ENCODE data around the gene NDUFB8.

NDUFB8 gene

DNA sequence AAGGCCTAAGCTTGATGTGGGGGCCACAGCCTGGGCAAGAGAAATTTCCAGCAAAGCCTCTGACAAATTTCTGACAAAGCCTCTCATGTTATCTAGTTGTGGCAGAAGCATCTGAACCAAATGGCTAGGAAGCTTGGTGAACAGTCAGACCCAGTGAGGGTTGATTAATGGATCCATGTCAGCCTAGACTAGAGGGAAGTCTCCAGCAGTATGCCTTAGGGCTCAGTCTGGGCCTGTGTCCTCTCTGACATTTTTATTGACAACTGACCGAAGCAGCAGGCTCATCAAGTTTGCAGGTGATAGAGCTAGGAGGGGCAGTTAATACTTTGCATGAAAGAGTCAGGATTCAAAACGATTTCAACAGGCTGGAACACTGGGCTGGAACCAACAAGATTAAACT is 31.3 kb upstream of the NDUFB8 start:
- no peak overlapping the region for H3K4me3 Mint-ChIP-seq
- DNase-seq: no peak
- no peak overlapping the region for H3K27ac Mint-ChIP-seq
- H3K4me1 Mint-ChIP-seq (ENCODE audit: low read depth): peaks cover 18% of the 10 kb centered on the region
- no peaks in the 10 kb centered on the region for H3K9me3 Mint-ChIP-seq
- peaks cover 38% of the 10 kb centered on the region for H3K27me3 Mint-ChIP-seq
- peaks cover 13% of the 10 kb centered on the region for H3K36me3 Mint-ChIP-seq (ENCODE audit: low read depth)

DNA sequence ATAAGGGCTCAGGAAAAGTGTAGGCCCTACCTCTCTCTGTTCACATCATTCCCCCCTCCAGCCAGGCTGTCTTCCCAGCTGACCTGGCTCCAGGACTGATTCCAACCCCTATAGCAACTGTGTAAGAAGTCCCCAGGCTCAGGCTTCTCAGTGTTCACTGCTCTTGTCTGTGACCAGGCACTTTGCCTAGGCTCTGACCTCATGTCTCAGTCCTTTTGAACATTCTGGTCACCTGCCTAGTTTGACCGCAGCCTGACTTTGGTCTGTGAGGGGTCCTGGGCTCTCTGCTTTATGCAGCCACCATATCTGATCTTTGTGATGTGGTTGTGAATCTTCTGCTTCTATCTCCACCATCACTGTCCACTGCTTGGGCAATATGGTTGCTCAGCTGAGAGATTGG is 30.6 kb upstream of the NDUFB8 start:
- Mint-ChIP-seq H3K27ac (no peak overlapping the region), H3K36me3 (ENCODE audit: low read depth) (peaks cover 17% of the 10 kb centered on the region), H3K4me3 (no peak overlapping the region), H3K4me1 (ENCODE audit: low read depth) (peaks cover 18% of the 10 kb centered on the region), H3K27me3 (peaks cover 35% of the 10 kb centered on the region), H3K9me3 (no peaks in the 10 kb centered on the region)
- no peak for DNase-seq

DNA sequence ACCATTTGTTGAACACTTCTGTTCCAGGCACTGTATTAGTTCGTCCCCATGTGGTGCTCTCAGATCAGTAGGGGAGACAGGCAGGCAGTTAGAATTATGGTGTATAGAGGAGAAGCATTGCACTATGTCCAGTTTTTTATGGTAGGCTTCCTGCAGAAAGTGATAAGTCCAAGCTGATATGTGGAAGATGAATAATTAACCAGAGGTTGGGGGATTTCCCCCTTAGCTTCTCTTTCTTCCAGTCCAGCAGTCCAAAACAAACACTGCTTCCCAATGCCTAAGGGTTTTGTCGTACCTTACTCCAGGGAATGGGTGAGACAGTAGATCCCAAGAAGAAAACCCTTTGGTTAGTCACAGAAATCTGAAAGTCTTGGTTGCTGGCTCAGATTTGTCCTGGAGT is 25.2 kb upstream of the NDUFB8 start:
- peaks cover 57% of the 10 kb centered on the region for H3K36me3 Mint-ChIP-seq (ENCODE audit: low read depth)
- no peaks in the 10 kb centered on the region for H3K4me1 Mint-ChIP-seq (ENCODE audit: low read depth)
- no peak for DNase-seq
- H3K4me3 Mint-ChIP-seq: no peak overlapping the region
- no peaks in the 10 kb centered on the region for H3K27me3 Mint-ChIP-seq
- no peaks in the 10 kb centered on the region for H3K9me3 Mint-ChIP-seq
- no peak overlapping the region for H3K27ac Mint-ChIP-seq

DNA sequence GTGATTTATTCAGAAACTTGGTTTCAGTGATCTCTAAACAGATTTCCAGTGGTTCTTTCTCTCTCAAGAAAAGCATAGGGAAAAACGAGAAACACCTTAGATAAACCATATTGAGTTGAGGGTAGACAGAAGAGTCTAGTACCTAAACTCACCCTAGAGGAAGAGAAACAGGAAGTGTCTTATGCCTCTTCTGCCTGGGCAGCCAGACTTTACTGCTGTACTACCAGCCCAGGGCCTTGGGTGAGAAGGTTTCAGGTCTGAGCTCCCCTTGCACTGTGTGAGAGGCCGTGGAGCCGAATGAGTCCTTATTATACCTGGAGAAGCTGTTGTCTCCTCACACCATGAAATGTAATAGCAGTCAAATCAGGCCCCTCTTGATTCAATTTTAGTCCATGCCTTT is 24.3 kb upstream of the NDUFB8 start:
- no peak for DNase-seq
- Mint-ChIP-seq H3K36me3 (ENCODE audit: low read depth) (peaks cover 66% of the 10 kb centered on the region), H3K9me3 (no peaks in the 10 kb centered on the region), H3K4me3 (no peak overlapping the region), H3K4me1 (ENCODE audit: low read depth) (no peaks in the 10 kb centered on the region), H3K27me3 (no peaks in the 10 kb centered on the region), H3K27ac (no peak overlapping the region)

DNA sequence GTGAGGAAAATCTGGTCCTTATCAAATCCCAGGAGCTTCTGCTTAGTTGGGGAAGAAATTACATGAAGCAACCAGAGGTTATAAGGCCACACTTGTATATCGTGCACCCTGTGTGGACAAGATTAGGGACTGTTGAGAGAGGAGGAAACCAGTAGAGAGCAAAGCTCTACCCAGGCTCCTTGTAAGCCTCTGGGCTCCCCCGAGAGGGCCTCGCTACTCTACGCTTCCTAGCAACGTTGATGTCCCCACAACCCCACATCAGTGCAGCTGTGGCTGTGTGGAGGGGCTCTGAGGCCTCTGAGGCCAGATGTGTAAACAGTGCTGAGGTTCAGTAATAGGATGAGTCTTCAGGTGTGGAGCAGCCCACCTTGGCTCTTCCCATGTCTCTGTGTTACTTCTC is 22.1 kb upstream of the NDUFB8 start:
- H3K27ac Mint-ChIP-seq: no peak overlapping the region
- H3K9me3 Mint-ChIP-seq: no peaks in the 10 kb centered on the region
- H3K27me3 Mint-ChIP-seq: no peaks in the 10 kb centered on the region
- H3K4me3 Mint-ChIP-seq: no peak overlapping the region
- H3K36me3 Mint-ChIP-seq (ENCODE audit: low read depth): peaks cover 78% of the 10 kb centered on the region
- no peak for DNase-seq
- no peaks in the 10 kb centered on the region for H3K4me1 Mint-ChIP-seq (ENCODE audit: low read depth)

DNA sequence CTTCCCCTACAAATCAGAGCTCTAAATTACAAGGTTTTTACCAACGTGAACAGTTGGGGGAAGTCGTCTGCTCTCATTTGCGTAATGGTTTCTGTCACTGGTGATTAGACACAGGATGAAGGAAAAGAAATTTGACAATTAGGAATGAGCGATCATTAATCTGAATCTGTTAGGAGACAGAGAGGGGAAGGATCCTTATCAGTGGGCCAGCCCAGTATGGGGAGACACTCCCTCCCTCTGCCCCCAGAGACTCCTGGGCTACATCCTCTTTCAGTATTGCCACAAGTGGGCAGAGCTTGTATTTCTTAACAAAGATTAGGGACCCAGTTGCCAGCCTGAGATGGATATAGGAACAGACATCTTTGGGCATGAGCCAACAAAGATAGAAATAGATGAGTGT is 21.5 kb upstream of the NDUFB8 start:
- H3K36me3 Mint-ChIP-seq (ENCODE audit: low read depth): peaks cover 83% of the 10 kb centered on the region
- no peak overlapping the region for H3K27ac Mint-ChIP-seq
- no peaks in the 10 kb centered on the region for H3K9me3 Mint-ChIP-seq
- no peak for DNase-seq
- H3K4me1 Mint-ChIP-seq (ENCODE audit: low read depth): no peaks in the 10 kb centered on the region
- no peaks in the 10 kb centered on the region for H3K27me3 Mint-ChIP-seq
- H3K4me3 Mint-ChIP-seq: no peak overlapping the region

DNA sequence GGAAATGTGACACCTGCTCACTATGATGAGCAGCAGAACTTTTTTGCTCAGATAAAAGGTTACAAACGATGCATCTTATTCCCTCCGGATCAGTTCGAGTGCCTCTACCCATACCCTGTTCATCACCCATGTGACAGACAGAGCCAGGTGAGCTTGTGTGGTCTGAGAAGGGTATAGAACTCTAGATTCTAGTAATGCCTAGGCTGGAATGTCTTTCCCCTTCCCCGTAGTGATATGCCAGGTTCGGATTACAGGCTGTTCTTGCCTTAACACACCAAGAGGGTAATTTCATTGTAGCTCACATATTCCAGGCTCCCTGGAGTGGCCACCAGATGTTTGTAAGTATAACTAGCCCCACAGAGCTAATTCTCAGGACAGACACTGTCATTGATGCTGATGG is 15.3 kb upstream of the NDUFB8 start:
- DNase-seq: no peak
- H3K4me1 Mint-ChIP-seq (ENCODE audit: low read depth): no peaks in the 10 kb centered on the region
- H3K27me3 Mint-ChIP-seq: no peaks in the 10 kb centered on the region
- H3K27ac Mint-ChIP-seq: no peak overlapping the region
- H3K36me3 Mint-ChIP-seq (ENCODE audit: low read depth): peaks cover 94% of the 10 kb centered on the region
- H3K4me3 Mint-ChIP-seq: no peak overlapping the region
- no peaks in the 10 kb centered on the region for H3K9me3 Mint-ChIP-seq

DNA sequence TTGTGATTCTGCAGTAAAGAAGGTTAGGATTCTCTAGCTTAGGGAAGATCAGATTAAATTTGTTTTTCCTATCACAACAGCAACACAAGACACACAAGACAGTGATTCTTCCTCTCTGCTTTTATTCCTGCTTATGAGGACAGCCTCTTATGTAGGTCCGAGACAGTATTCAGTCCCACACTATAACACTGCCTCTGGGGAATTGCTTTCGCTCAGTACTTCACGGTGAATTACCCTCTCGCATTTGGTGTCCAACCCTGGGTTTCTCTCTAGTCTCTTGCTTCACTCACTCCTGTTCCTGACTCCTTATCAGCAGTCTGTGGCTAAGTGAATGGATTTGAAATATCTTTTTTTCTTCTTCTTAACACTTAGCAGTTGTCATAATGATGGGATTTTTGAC is 7.8 kb upstream of the NDUFB8 start:
- no peaks in the 10 kb centered on the region for H3K9me3 Mint-ChIP-seq
- no peak overlapping the region for H3K27ac Mint-ChIP-seq
- H3K4me3 Mint-ChIP-seq: no peak overlapping the region
- peaks cover 49% of the 10 kb centered on the region for H3K36me3 Mint-ChIP-seq (ENCODE audit: low read depth)
- H3K4me1 Mint-ChIP-seq (ENCODE audit: low read depth): peaks cover 4% of the 10 kb centered on the region
- H3K27me3 Mint-ChIP-seq: no peaks in the 10 kb centered on the region
- DNase-seq: no peak

DNA sequence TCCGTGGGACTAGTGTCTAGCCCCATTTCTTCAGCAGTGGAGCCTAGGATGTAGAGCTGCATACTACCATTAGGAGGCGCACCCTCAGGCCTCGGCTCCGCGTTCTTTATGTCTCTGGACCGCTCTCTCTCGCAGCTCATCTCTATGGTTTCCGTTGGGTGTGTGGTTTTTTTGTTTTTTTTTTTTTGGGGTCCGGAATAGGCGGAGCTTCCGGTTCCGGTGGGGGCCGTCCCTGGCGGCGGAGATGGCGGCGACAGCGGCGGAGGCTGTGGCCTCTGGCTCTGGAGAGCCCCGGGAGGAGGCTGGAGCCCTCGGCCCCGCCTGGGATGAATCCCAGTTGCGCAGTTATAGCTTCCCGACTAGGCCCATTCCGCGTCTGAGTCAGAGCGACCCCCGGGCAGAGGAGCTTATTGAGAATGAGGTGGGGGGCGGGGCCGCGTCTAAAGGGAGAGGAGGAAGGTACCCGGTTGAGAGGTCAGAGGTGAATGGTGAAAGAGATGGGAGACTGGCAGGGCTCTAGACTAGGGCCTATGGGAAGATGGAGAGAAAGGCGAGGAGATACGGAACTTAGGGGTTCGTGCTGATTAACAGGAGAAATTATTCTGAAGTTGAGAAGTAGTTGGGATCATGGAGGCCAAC is 6.2 kb upstream of the NDUFB8 start, which contains the start of gene HIF1AN:
Gene HIF1AN, plus strand, starts transcription at position 229 of the 639 bp plus-strand sequence. Its CDS starts 16 bp downstream, at position 245.
- Mint-ChIP-seq H3K4me1 (ENCODE audit: low read depth) (peaks cover 13% of the 10 kb centered on the region), H3K27ac (no peak within 1 kb of the TSS), H3K9me3 (no peaks in the 10 kb centered on the region), H3K4me3 (no peak within 1 kb of the TSS), H3K27me3 (no peaks in the 10 kb centered on the region), H3K36me3 (ENCODE audit: low read depth) (peaks cover 36% of the 10 kb centered on the region)
- DNase-seq: peak; percentile 87

DNA sequence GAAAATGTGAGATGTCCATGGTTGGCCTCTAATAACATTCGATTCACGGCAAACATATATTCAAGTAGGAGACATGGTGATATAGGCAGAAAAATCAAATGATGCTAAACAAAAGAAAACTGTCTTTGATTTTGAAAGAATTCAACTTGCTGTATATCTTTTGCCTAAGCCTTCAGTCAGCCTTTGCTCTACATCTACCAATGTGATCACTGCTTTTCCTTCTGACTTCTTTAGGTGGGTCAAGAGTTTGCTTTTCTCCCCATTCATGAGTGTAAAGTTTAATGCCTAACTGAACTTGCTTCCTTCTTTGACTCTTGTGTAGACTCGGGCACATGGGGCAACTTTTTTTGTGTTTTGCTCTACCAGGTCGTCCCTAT is 5.7 kb upstream of the NDUFB8 start:
- H3K4me3 Mint-ChIP-seq: no peak overlapping the region
- no peak for DNase-seq
- H3K27me3 Mint-ChIP-seq: no peaks in the 10 kb centered on the region
- no peak overlapping the region for H3K27ac Mint-ChIP-seq
- H3K4me1 Mint-ChIP-seq (ENCODE audit: low read depth): peaks cover 15% of the 10 kb centered on the region
- peaks cover 31% of the 10 kb centered on the region for H3K36me3 Mint-ChIP-seq (ENCODE audit: low read depth)
- H3K9me3 Mint-ChIP-seq: no peaks in the 10 kb centered on the region

DNA sequence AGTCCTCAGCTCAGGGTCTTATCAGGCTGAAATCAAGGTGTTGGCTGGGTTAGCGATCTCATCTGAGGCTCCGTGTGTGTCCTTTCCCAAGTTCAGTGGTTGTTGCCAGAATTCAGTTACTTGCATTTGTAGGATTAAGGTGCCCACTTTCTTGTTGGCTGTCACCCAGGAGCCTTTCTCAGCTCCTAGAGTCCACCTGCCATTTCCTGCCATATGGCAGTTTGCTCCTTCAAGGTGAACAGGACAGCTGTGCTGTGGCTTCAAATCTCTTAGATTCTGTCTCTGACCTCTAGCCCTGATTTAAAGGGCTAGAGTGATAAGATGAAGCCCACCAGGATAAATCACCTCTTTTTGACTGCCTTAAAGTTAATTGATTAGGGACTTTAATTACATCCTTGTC is 5.1 kb upstream of the NDUFB8 start:
- no peaks in the 10 kb centered on the region for H3K9me3 Mint-ChIP-seq
- H3K36me3 Mint-ChIP-seq (ENCODE audit: low read depth): peaks cover 29% of the 10 kb centered on the region
- H3K27ac Mint-ChIP-seq: no peak overlapping the region
- H3K4me1 Mint-ChIP-seq (ENCODE audit: low read depth): peaks cover 21% of the 10 kb centered on the region
- H3K27me3 Mint-ChIP-seq: no peaks in the 10 kb centered on the region
- no peak overlapping the region for H3K4me3 Mint-ChIP-seq
- no peak for DNase-seq

DNA sequence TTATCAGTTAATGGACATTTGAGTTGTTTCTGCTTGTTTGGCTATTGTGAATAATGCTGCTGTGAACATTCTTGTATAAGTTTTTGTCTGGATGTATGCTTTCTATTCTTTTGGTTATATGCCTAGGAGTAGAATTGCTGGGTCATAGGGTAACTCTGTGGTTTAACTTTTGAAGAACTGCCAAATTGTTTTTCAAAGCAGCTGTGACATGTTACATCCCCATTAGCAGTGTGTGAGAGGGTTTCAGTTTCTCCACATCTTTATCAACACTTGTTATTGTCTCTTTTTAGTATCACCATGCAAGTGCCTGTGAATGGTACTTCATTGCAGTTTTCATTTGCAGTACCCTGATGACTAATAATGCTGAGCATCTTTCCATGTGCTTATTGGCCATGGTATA is 2.1 kb upstream of the NDUFB8 start:
- Mint-ChIP-seq H3K27ac (peak overlapping the region; percentile 61), H3K4me3 (no peak overlapping the region), H3K4me1 (ENCODE audit: low read depth) (peaks cover 34% of the 10 kb centered on the region), H3K36me3 (ENCODE audit: low read depth) (peaks cover 33% of the 10 kb centered on the region), H3K27me3 (no peaks in the 10 kb centered on the region), H3K9me3 (no peaks in the 10 kb centered on the region)
- no peak for DNase-seq

DNA sequence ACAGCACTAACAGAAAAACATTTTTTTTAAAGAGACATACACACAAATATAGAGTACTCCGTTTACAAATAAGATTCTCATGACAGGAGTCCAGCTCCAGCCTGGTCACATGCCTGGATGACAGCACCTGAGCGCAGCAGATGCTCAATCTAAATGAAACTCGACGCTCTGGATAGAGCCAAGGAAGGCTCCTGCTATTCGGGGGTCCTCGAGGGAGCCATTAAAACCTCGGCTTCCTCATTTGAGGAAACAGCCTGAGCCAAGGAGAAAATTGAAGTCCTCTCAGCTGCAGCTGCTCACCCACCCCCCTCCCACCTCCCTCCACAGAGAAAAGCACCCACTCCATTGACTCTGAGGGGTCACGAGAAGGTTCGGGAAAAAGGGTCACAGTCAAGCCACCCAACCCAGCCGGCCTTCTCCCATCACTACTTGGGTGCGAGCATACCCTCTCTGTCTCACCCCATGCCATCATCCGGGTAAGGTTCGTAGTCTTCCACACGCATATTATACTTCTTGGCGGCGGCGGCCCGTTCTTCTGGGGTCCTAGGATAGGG is 673 bp downstream of the NDUFB8 start:
- Mint-ChIP-seq H3K27me3 (no peaks in the 10 kb centered on the region), H3K36me3 (ENCODE audit: low read depth) (peaks cover 59% of the 10 kb centered on the region), H3K4me1 (ENCODE audit: low read depth) (peaks cover 44% of the 10 kb centered on the region), H3K9me3 (no peaks in the 10 kb centered on the region), H3K27ac (peak overlapping the region; percentile 100), H3K4me3 (peak overlapping the region; percentile 100)
- no peak for DNase-seq

DNA sequence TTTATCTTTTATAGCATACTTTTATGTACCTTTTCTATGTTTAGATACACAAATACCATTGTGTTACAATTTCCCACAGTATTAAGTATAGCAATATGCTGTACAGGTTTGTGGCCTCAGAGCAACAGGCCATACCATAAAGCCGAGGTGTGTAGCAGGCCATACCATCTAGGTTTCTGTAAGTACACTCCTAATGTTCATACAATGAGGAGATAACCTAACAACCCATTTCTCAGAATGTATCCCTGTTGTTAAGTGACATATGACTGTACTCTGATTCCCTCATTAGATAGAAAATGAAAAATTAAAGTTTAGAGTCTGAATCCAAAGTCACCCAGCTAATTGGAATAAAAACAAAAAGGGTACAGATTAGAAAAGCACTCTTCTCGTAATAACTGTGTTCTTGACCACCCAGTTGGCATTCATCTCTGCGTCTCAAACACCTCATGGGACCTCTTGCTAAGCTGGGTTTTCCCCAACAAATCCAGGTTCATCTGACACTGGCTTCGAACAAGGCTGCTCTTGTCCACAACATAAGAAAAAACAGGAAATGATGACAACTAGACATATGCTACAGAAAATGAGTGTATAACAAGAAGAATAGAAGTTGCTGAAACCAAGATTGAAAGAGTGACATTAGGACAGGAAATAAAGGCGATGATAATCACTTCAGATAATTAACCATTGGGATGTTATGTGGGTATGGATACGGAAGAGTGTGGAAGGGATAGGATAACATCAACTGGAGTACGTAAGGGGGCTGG is 1.4 kb downstream of the NDUFB8 start:
- Mint-ChIP-seq H3K4me1 (ENCODE audit: low read depth) (peaks cover 44% of the 10 kb centered on the region), H3K9me3 (no peaks in the 10 kb centered on the region), H3K27ac (peak overlapping the region; percentile 100), H3K27me3 (no peaks in the 10 kb centered on the region), H3K36me3 (ENCODE audit: low read depth) (peaks cover 66% of the 10 kb centered on the region), H3K4me3 (peak overlapping the region; percentile 100)
- no peak for DNase-seq

DNA sequence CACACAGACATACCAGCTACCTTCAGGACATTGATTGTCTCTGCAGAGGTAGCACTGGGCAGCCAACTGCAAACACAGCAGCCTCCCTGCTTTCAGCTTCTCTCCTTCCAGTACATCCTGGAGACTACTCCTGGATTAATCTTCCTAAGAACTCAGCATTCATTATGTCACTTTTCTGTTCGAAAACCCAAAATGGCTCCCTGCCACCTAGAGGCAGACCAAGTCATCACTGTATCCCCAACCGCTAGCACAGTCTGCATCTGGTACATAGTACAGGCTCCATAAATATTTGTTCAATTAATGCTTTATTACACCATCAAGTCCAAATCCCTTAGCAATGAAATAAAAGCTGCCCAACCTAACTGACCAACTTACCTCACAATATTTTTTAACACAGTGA is 5.0 kb downstream of the NDUFB8 start:
- no peak for DNase-seq
- H3K4me1 Mint-ChIP-seq (ENCODE audit: low read depth): peaks cover 26% of the 10 kb centered on the region
- no peaks in the 10 kb centered on the region for H3K27me3 Mint-ChIP-seq
- peak overlapping the region; percentile 83 for H3K27ac Mint-ChIP-seq
- no peak overlapping the region for H3K4me3 Mint-ChIP-seq
- peaks cover 87% of the 10 kb centered on the region for H3K36me3 Mint-ChIP-seq (ENCODE audit: low read depth)
- H3K9me3 Mint-ChIP-seq: no peaks in the 10 kb centered on the region
